ENCODE data around the gene KCNJ15.
"Not testable (repeated sequence)": the region's sequence is repeated elsewhere in the genome, so short reads cannot be mapped to it uniquely, and the experiment has no call there.

KCNJ15 gene

DNA sequence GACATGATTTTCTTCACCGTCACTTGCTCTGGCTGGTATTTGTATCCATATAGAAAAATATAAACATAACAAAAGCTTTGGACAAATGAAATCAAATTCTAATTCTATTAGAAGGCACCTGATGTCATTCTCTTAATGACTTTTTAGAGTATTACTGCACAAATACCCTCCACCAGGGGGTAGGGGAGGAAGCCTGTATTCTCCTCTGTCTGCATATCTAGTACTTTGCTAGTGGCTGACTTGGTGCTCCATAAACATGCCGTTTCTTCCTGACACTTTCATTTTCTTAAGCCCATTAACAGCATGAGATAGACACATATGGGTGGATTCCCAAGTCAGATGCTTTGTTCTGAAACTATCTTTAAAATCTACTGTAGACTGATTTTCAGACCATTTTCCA lies 20.6 kb upstream of the KCNJ15 start:
- no peak for TF ChIP-seq ZNF274 (IDR thresholded peaks at IDR 0.05; ENCODE audit: low read depth, low read length)

DNA sequence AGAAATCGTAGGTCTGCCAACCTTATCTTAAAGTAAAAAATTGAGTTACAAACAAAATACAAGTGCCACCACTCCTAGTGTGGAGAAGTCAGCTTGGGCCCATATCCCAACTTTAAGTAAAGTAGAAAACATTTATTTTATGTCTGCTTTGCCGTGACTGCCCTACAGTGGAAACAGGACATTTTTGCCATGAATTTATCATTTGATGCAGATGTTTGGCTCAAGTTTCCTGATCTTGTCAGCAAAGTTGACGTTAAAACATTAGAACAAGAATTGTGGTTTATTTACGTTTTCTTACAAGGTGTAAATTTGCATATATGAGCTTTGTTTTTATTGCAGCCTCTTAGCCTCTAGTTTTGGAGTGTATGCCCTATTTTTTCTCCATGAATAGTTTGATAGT lies 17.1 kb upstream of the KCNJ15 start:
- TF ChIP-seq ZNF274 (IDR thresholded peaks at IDR 0.05; ENCODE audit: low read depth, low read length) = no peak
- H3K4me3 ChIP-seq (ENCODE audit: low read length) = no peak overlapping the region

More for the DNA sequence above, 20.6 kb upstream of the KCNJ15 start:
- no peak overlapping the region for H3K4me3 ChIP-seq (ENCODE audit: low read length)

DNA sequence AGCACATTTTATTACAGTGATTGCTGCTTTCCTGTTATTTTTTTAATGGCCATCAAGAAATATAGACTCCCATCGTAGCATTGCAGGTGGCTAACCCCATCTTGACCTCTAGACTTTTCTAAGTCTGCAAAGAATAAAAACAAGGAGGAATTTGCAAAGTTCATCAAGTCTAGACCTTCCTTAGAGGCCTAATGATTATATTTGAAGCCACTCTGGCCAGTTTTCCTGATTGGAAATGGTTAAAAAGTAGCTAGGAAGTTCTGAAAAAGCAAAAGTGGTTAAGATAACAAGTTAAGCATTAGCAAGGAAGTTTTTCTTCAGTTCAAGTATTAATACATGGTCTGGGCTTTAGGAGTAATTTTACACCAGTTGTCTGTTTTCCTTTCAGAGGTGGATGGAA lies 16.7 kb upstream of the KCNJ15 start:
- no peak for TF ChIP-seq ZNF274 (IDR thresholded peaks at IDR 0.05; ENCODE audit: low read depth, low read length)
- H3K4me3 ChIP-seq (ENCODE audit: low read length) = no peak overlapping the region

DNA sequence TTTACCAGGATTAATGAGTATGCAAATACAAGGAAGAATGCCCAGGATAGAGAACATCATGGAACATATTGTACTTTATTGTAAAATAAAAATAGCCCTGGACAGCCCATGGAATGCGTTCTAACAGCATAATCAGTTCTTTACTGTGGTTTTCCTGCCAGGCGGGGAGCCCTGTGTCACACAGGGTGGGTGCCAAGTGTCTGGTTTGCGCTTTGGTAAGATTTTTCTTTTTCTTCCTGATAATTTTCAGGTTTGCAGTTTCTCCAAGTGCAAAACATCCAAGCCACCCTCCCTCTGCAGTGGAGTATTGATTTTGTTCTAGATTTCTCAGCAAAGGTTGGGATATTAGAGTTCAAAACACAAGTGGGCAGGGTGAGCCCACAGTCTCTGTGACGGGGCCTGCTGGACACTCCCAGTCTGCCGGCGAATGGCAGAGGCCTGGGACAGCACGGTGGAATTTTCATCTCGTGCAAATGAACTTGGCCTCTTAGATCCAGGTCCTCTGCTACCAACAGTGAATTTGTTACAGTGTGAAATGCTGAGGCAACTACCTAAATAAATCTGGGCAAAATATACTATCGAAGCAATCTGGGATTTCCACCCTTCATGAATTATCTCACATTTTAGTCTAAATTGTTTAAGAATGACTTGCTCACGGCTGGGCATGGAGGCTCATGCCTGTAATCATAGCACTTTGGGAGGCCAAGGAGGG lies 15.6 kb upstream of the KCNJ15 start:
- no peak overlapping the region for H3K4me3 ChIP-seq (ENCODE audit: low read length)
- no peak for TF ChIP-seq ZNF274 (IDR thresholded peaks at IDR 0.05; ENCODE audit: low read depth, low read length)

DNA sequence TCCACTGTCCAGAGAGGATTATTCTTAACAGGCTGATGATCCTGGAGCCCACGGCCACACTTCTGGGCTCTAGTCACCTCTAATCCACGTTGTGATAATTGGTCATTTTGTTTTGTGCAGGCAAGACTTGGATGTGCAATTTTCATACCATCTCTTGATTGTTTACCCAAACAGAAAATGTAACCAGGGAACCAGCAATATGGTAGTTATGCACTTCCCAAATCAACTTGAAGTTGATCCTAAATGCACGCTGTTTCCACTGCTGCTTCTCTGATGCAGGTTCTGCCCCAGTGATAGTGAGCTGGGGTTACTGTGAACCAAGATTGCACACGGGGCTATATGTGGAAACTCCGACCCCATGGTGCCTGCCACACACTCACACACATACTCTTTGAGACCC lies 14.7 kb upstream of the KCNJ15 start:
- no peak for TF ChIP-seq ZNF274 (IDR thresholded peaks at IDR 0.05; ENCODE audit: low read depth, low read length)
- no peak overlapping the region for H3K4me3 ChIP-seq (ENCODE audit: low read length)

DNA sequence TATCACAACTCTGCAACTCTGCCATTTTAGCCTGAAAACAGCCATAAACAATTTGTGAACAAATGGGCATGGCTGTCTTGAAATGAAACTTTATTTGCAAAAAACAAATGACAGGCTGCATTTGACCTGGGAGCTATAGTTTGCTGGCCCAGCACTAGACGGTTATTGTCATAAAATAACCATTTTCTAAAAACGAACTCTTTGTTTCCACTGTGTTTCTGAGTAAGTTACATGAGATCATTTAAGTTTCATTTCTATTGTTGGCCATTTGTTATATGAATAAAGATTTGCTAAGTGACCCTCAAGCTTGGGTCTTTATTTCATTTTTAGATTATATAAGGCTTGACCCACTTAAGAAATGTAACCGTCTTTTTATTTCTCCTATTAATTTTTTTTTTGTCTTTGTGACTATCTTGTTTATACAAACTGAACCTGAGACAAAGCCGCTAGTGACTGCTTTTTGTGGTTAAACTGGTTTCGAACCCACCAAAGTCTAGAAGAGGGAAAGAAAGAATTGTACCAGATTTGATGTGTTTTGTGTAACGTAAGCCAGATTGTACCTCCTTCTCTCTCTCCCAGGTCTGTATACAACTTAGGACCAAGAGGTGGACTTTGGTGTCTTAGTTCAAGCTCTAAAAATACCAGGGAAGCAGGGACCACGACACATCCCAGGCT lies 12.9 kb upstream of the KCNJ15 start:
- TF ChIP-seq ZNF274 (IDR thresholded peaks at IDR 0.05; ENCODE audit: low read depth, low read length) = no peak
- H3K4me3 ChIP-seq (ENCODE audit: low read length) = no peak overlapping the region

DNA sequence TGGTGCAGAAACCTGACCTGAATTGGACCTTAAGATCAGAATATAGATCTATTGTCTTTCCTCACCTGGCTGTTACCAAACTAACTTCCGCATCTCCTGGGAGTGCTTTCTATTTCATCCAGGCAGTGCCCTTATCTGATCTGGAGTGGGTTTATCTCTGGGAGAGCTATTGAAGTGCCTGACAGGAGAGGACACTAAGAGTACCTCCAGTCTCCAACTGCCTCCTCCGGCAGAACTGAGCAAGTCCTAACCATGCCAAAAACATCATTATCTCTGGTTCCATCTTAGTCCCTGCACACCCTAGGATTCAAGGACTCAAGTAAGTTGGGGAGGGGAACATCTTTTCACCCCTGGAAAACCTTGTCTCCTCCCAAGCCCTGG lies 12.4 kb upstream of the KCNJ15 start:
- no peak overlapping the region; the same call in 1 of the 2 replicates for H3K4me3 ChIP-seq (ENCODE audit: low read length)
- TF ChIP-seq ZNF274 (IDR thresholded peaks at IDR 0.05; ENCODE audit: low read depth, low read length) = no peak

DNA sequence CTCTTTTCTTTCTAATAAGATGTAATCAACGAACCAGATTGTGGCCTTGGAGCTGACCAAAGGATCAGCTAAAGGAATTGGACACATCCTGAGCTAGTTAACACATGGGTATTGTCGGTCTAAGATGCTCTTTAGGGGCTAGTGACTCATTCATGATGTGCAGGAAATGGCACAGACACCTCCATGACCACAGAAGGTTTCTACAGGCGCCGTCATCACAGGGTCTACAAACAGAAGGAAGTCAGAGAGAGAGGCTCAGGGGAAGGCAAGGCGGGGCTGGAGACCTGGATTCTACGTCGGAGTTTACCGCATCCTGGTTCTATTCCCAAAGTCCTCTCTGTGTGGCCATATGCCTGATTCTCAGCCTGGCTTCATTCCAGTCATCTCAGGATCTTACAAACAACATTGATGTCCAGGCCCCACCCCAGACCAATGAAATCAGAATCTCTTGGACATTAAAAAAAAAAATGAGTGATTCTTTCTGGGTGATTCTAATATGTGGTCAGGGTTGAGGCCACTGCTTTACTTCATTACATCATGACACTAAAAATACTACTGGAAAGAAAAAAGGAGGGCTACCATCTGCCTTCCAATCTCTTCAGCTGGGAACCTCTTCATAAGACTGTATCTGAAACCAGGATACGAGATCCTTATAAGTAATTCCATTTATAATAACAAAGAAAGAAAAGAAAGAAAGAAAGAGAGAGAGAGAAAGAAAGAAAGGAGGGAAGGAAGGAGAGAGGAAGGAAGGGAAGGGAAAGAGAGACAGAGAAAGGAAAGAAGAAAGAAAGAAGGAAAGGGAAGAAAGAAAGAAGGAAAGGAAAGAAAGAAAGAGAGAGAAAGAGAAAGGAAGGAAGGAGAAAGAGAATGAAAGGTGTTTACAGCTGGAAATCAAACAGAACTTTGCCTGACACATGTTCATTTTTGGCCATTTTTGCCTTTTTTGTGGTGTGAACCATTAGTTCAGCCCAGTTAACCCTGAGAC lies 11.6 kb upstream of the KCNJ15 start:
- TF ChIP-seq ZNF274 (IDR thresholded peaks at IDR 0.05; ENCODE audit: low read depth, low read length) = no peak
- H3K4me3 ChIP-seq (ENCODE audit: low read length) = no peak overlapping the region; the same call in 1 of the 2 replicates

DNA sequence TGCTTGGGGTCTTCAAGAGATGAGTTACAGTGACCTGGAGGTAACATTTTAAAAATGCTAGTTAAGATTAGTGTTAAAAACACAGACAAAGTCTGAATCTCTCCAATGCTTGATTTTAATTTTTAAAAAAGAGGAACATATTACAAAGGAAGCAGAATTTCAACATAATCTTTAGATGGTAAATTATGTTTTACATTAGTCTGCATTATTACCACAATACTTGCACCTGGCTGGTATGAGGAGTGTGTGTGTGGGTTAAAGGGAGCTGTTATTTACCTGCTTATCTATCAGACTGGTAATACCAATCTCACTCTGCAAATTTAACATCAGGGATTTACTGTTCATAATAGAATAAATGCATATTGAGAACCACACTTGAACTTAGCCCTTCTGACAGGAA lies 10.3 kb upstream of the KCNJ15 start:
- no peak overlapping the region for H3K4me3 ChIP-seq (ENCODE audit: low read length)
- no peak for TF ChIP-seq ZNF274 (IDR thresholded peaks at IDR 0.05; ENCODE audit: low read depth, low read length)

DNA sequence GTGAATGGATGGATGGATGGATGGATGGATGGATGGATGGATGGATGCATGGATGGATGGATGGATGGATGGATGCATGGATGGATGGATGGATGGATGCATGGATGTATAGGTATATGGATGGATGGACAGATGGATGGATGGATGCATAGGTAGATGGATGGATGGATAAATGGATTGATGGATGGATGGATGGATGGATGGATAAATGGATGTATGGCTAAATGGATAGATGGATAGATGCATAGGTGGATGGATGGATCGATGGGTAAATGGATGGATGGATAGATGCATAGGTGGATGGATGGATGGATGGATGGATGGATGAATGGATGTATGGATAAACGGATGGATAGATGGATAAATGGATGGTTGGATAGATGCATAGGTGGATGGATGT lies 9.7 kb upstream of the KCNJ15 start:
- not testable (repeated sequence) for H3K4me3 ChIP-seq (ENCODE audit: low read length)

DNA sequence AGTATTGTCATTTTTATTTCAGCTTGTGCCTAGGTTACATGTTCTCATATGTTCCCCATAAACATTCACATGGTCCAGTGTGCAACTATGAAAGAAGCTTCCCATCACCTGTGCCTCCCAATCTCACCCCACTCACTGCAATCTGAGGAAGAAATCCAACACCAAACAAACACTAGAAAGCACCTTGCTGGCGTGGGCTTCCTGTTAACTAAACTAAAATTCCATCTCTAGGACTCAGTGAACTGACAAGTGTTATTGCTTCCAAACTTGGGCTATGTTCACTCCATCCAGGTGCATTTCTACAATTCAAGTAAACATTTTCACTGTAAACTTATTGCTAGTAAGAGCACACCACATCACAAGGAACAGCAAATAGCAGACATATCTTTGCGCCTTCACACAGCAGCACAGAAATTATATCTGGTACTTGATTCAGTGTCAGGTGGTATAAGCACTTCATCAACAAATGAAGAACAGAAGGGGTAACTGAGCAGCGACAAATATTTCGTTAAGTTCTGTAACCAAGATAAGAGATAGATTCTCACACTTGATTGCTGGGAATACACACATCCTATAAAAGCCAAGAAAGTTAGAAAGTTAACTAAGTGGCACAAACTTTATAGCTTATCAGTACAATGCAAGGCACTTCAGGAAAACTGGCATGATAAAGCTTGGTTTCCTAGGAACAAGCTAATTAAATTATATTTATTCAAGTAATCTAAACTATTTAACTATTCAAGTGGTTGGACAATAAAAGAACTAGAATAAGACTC lies 8.9 kb upstream of the KCNJ15 start:
- TF ChIP-seq ZNF274 (IDR thresholded peaks at IDR 0.05; ENCODE audit: low read depth, low read length) = no peak
- H3K4me3 ChIP-seq (ENCODE audit: low read length) = no peak overlapping the region

DNA sequence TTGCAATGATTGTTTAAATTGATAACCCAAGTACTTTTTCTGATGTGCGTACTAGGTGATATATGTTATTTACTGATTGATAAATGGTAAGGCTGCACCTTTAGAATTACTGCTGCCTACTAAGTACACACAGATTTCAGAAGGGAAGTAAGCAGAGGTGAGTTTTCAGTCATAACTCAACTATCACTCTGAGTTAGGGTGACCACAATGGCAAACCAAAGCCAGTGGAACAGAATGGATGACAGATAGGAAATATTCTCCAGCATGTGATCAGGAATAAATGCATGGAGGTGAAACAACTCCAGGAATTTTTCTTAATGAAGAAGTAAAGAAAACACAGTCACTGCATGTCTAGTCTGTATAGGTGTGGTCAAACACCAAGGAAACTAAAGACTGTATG lies 7.5 kb upstream of the KCNJ15 start:
- TF ChIP-seq ZNF274 (IDR thresholded peaks at IDR 0.05; ENCODE audit: low read depth, low read length) = no peak
- no peak overlapping the region for H3K4me3 ChIP-seq (ENCODE audit: low read length)

DNA sequence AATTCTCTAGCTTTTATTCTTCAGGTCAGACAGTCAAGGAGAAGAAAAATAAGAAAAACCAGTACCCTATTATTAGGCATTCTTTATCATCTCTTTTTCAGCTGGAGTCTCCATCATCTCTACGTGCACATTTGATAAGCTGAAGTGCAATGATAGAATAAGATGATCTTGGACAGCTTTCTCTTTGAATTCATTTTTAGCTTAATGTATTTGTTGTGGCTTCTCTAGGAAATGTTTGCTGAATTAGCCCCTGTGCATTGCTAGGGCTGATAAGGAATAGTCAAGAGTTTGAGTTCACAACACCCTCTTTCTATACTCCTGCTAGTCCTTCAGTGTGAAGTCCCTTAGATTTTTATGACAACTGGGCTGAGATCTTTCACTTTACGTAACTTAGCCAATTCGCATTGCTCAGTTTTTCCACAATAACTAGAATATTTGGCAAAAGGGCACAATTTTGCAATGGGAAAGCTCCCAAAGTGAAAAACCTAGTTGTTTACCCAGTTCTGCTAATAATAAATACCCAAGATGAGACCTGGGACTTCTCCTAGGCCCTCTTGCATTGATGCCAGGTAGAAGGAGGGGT lies 7.0 kb upstream of the KCNJ15 start:
- TF ChIP-seq ZNF274 (IDR thresholded peaks at IDR 0.05; ENCODE audit: low read depth, low read length) = no peak
- H3K4me3 ChIP-seq (ENCODE audit: low read length) = no peak overlapping the region

Data from GM08714 (cell line).